Hematopoietic multipotent progenitor cell treated with erythropoietin and hydrocortisone succinate and interleukin-3 and kit ligand, for 15 days (in vitro differentiated cells): ENCODE results near the gene PSG7.
"Not testable (repeated sequence)": the region's sequence is repeated elsewhere in the genome, so short reads cannot be mapped to it uniquely, and the experiment has no call there.

Source experiments
- DNase-seq: peaks from one replicate; pipeline ENCODE4 v3.0.0-alpha.2; 2015; ENCODE audit warnings: low spot score

The PSG7 gene

GRCh38 chr19:42913516-42913915, 23.5 kb downstream of the PSG7 start:
- DNase-seq: not testable (repeated sequence)

- not testable (repeated sequence) for DNase-seq
Observed at GRCh38 chr19:42912941-42913340, 24.1 kb downstream of the PSG7 start.

GRCh38 chr19:42911731-42912130, 25.3 kb downstream of the PSG7 start:
- DNase-seq: not testable (repeated sequence)

- not testable (repeated sequence) for DNase-seq
Observed at GRCh38 chr19:42906162-42906561, 30.8 kb downstream of the PSG7 start.

GRCh38 chr19:42900561-42900960, 36.4 kb downstream of the PSG7 start:
- DNase-seq: not testable (repeated sequence)

GRCh38 chr19:42899674-42900073, 37.3 kb downstream of the PSG7 start:
- DNase-seq: not testable (repeated sequence)

GRCh38 chr19:42899110-42899509, 37.9 kb downstream of the PSG7 start:
- not testable (repeated sequence) for DNase-seq

GRCh38 chr19:42898656-42899055, 38.4 kb downstream of the PSG7 start:
- not testable (repeated sequence) for DNase-seq

- not testable (repeated sequence) for DNase-seq
Observed at GRCh38 chr19:42897729-42898128, 39.3 kb downstream of the PSG7 start.

GRCh38 chr19:42890446-42890845, 46.6 kb downstream of the PSG7 start:
- DNase-seq: not testable (repeated sequence)

GRCh38 chr19:42887876-42888445, 49.0 kb downstream of the PSG7 start:
- not testable (repeated sequence) for DNase-seq

- not testable (repeated sequence) for DNase-seq
Observed at GRCh38 chr19:42882730-42883129, 54.3 kb downstream of the PSG7 start.

- DNase-seq: not testable (repeated sequence)
Observed at GRCh38 chr19:42882010-42882409, 55.0 kb downstream of the PSG7 start.

- not testable (repeated sequence) for DNase-seq
Observed at GRCh38 chr19:42881279-42881678, 55.7 kb downstream of the PSG7 start.

GRCh38 chr19:42880621-42881020, 56.4 kb downstream of the PSG7 start:
- DNase-seq: not testable (repeated sequence)

GRCh38 chr19:42879613-42880012, 57.4 kb downstream of the PSG7 start, which contains the start of gene PSG1:
TSS of gene PSG1 (minus strand) at chr19:42879713. CDS start at chr19:42879581, 132 bp downstream.
- DNase-seq: no peak

GRCh38 chr19:42876596-42876995, 60.4 kb downstream of the PSG7 start:
- not testable (repeated sequence) for DNase-seq

- DNase-seq: not testable (repeated sequence)
Observed at GRCh38 chr19:42875881-42876280, 61.1 kb downstream of the PSG7 start.

- not testable (repeated sequence) for DNase-seq
Observed at GRCh38 chr19:42874901-42875813, 61.9 kb downstream of the PSG7 start.

- not testable (repeated sequence) for DNase-seq
Observed at GRCh38 chr19:42874136-42874535, 62.9 kb downstream of the PSG7 start.
